ENCODE data around the gene IFIT1. TPM values are rescaled to one million over a fixed set of nuclear protein-coding genes. Genes with fewer than 3 reads are reported as not detected.

IFIT1 gene
- total and polyA plus RNA-seq, 2 donors from 2014 or later = 16.9 to 40.9 TPM

DNA sequence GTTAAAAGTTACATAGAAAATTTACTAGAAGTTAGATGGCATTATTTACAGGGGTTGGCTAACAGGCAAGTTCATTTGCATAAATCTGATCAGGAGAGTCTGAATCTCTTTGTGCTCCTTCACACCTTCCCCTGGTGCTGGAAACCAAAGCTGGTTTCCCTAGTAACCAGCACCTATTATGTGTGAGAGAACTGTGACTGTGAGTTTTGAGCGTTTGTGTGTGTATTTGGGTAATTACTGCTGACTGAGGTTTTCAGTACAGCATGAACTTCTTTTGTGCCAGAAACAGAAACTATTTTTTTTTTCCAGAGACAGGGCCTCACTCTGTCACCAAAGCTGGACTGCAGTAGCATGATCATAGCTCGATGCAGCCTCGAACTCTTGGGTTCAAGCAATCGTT is 24.9 kb upstream of the IFIT1 start:
- Histone ChIP-seq H3K9me3 (ENCODE audit: control insufficient read depth in 2 of 3, insufficient read depth in 1 of 3, low read length in 3 of 3) (no peaks in the 10 kb centered on the region), H3K9ac (ENCODE audit: low read length in 3 of 3) (peak overlapping the region in 1 of 3 donors; percentile 68), H3K4me3 (ENCODE audit: low read length in 3 of 3) (no peak overlapping the region), H3K36me3 (ENCODE audit: control insufficient read depth in 2 of 3, insufficient read depth in 3 of 3, low read length in 3 of 3) (no peaks in the 10 kb centered on the region), H3K27ac (ENCODE audit: low read depth in 2 of 2, low read length in 2 of 2) (peak overlapping the region in 1 of 2 donors; percentile 50), H3K27me3 (ENCODE audit: control insufficient read depth, insufficient read depth, low read length) (no peaks in the 10 kb centered on the region), H3K4me1 (ENCODE audit: control insufficient read depth in 2 of 3, insufficient read depth in 2 of 3, low read depth in 1 of 3, low read length in 3 of 3) (peaks cover 0 to 27% (median 11%) of the 10 kb centered on the region in 3 donors)
- DNase-seq (peak in 2 of 5 donors; percentile 25 to 38), FAIRE-seq (no peak)
- no peak for TF ChIP-seq CTCF (IDR thresholded peaks at IDR 0.05; ENCODE audit: borderline replicate concordance, extremely low read depth, insufficient read depth)
- intact Hi-C loops (cut with DNase I) = no loop called here

DNA sequence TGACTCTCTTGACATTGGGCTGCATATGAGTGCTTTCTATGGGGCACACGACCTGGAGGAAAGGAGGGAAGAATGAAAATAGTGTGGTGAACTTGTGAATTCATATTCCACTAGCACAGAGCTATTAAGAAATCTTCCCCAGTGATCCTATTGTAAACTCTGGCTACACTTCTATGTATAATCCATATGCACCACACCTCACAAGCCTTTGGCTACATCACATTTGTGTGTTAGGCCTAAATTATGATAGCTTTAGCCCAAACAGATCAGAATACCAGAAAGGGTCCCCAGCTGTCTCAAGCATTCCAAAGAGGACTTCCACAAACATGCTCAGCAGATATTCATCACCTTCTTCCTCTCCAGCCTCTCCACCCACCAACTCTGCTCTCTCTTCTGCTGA is 24.3 kb upstream of the IFIT1 start:
- intact Hi-C loops (cut with DNase I) = no loop called here
- H3K9me3 ChIP-seq (ENCODE audit: control insufficient read depth in 2 of 3, insufficient read depth in 1 of 3, low read length in 3 of 3) = no peaks in the 10 kb centered on the region
- no peak for TF ChIP-seq CTCF (IDR thresholded peaks at IDR 0.05; ENCODE audit: borderline replicate concordance, extremely low read depth, insufficient read depth)
- no peaks in the 10 kb centered on the region for H3K27me3 ChIP-seq (ENCODE audit: control insufficient read depth, insufficient read depth, low read length)
- no peak for FAIRE-seq
- no peaks in the 10 kb centered on the region for H3K36me3 ChIP-seq (ENCODE audit: control insufficient read depth in 2 of 3, insufficient read depth in 3 of 3, low read length in 3 of 3)
- H3K9ac ChIP-seq (ENCODE audit: low read length in 3 of 3) = peak overlapping the region in 1 of 3 donors; percentile 68
- H3K4me3 ChIP-seq (ENCODE audit: low read length in 3 of 3) = no peak overlapping the region
- H3K4me1 ChIP-seq (ENCODE audit: control insufficient read depth in 2 of 3, insufficient read depth in 2 of 3, low read depth in 1 of 3, low read length in 3 of 3) = peaks cover 0 to 27% (median 11%) of the 10 kb centered on the region in 3 donors
- peak overlapping the region in 1 of 2 donors; percentile 50 for H3K27ac ChIP-seq (ENCODE audit: low read depth in 2 of 2, low read length in 2 of 2)
- DNase-seq = no peak

DNA sequence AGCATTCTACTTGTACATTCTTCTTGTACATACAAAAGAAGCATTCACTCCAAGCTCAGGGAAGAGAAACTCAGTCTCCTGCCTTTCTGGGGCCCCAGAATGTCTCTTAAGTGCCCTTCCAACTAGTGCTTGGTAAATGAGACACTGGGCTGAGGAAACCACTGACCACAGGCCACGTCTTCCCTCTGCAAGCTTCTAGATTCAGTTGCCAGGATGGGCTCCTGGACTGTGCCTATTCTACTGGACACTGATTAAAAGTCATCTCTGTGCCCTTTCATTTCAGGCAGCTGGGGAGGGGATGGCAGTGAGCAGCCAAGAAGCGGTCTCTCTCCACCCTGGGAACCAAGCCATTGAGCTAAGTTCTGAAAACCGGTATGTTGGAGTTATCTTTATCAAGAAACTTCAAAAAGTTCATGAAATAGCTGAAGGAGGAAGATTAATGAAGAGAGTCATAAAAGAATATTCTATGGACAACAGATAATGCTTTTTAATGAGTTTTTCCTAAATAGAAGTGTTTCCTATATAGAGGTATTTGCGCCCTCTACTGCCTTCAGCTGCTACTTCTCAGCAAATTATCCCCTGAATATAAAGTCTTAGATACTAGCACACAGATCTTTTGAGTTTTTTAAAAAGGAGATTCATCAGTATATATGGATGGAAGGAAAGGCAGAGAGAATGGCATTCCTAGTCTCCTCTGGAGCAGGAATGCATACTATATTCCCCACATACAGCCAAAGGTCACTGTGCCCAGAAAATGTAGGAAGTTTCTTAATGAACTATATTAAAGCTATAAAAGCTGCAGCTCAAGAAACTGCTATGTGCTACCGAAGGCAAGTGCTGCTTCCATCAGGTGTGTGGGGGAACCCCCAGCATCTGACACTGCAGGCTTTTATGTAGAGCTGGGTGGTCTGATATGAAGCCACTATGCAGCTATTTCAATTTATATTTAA is 23.0 kb upstream of the IFIT1 start:
- peak overlapping the region in 1 of 3 donors; percentile 41 for H3K9ac ChIP-seq (ENCODE audit: low read length in 3 of 3)

More for the DNA sequence above, 23.0 kb upstream of the IFIT1 start:
- peak; percentile 43 for TF ChIP-seq CTCF (IDR thresholded peaks at IDR 0.05; ENCODE audit: borderline replicate concordance, extremely low read depth, insufficient read depth)
- no peaks in the 10 kb centered on the region for H3K9me3 ChIP-seq (ENCODE audit: control insufficient read depth in 2 of 3, insufficient read depth in 1 of 3, low read length in 3 of 3)
- intact Hi-C loops (cut with DNase I) = no loop called here
- FAIRE-seq (no peak), DNase-seq (peak in 2 of 5 donors; percentile 52 to 69)
- no peaks in the 10 kb centered on the region for H3K27me3 ChIP-seq (ENCODE audit: control insufficient read depth, insufficient read depth, low read length)
- peaks cover 0 to 31% (median 15%) of the 10 kb centered on the region in 3 donors for H3K4me1 ChIP-seq (ENCODE audit: control insufficient read depth in 2 of 3, insufficient read depth in 2 of 3, low read depth in 1 of 3, low read length in 3 of 3)
- H3K27ac ChIP-seq (ENCODE audit: low read depth in 2 of 2, low read length in 2 of 2) = peak overlapping the region in 1 of 2 donors; percentile 0
- H3K36me3 ChIP-seq (ENCODE audit: control insufficient read depth in 2 of 3, insufficient read depth in 3 of 3, low read length in 3 of 3) = no peaks in the 10 kb centered on the region
- no peak overlapping the region for H3K4me3 ChIP-seq (ENCODE audit: low read length in 3 of 3)

All from kidney (tissue), 14 donors.